ENCODE measurements around the gene ITPRID2. TPM values are rescaled to one million over a fixed set of nuclear protein-coding genes. Genes with fewer than 3 reads are reported as not detected.

The ITPRID2 gene
- 10 to 100 TPM; 53.4 to 63.8 TPM for total RNA-seq

GRCh38 chr2:181891258-181891965 is at the start of gene ITPRID2:
Gene ITPRID2 (plus strand): TSS chr2:181891730. CDS start chr2:181892067, 337 bp downstream.
- ChIA-PET CTCF (interaction anchor here (0.8 to 2.3 kb wide), 6 partner anchors 8 to 176 kb away, joined by 3 to 8 read pairs (median 4); no protein-coding TSS in a partner anchor), POLR2A (interaction anchor here (1.0 to 1.4 kb wide), 2 partner anchors 8 to 910 kb away, joined by 3 to 4 read pairs; no protein-coding TSS in a partner anchor)
- H3K27me3 Mint-ChIP-seq (ENCODE audit: low read depth): peaks cover 22% of the 10 kb centered on the region
- H3K4me1 Mint-ChIP-seq (ENCODE audit: low read depth): peaks cover 34% of the 10 kb centered on the region
- H3K4me3 Mint-ChIP-seq: peak within 1 kb of the TSS; percentile 89
- H3K36me3 Mint-ChIP-seq (ENCODE audit: low read depth): peaks cover 27% of the 10 kb centered on the region
- peak; percentile 92 for ATAC-seq
- DNase-seq: peak; percentile 78
- H3K9me3 Mint-ChIP-seq (ENCODE audit: insufficient read depth): no peaks in the 10 kb centered on the region
- H3K27ac Mint-ChIP-seq: peak within 1 kb of the TSS; percentile 93

- no peak for DNase-seq
- Mint-ChIP-seq H3K27me3 (ENCODE audit: low read depth) (peaks cover 21% of the 10 kb centered on the region), H3K36me3 (ENCODE audit: low read depth) (no peaks in the 10 kb centered on the region), H3K4me1 (ENCODE audit: low read depth) (no peaks in the 10 kb centered on the region), H3K4me3 (no peak overlapping the region), H3K27ac (no peak overlapping the region), H3K9me3 (ENCODE audit: insufficient read depth) (no peaks in the 10 kb centered on the region)
- ATAC-seq: no peak
- ChIA-PET CTCF (no interaction called here), POLR2A (no interaction called here)
Measured at GRCh38 chr2:181844551-181845290, 46.8 kb upstream of the ITPRID2 start.

GRCh38 chr2:181846399-181847197 is 44.9 kb upstream of the ITPRID2 start:
- Mint-ChIP-seq H3K27me3 (ENCODE audit: low read depth) (peaks cover 14% of the 10 kb centered on the region), H3K36me3 (ENCODE audit: low read depth) (no peaks in the 10 kb centered on the region), H3K27ac (no peak overlapping the region), H3K9me3 (ENCODE audit: insufficient read depth) (no peaks in the 10 kb centered on the region), H3K4me3 (no peak overlapping the region), H3K4me1 (ENCODE audit: low read depth) (no peaks in the 10 kb centered on the region)
- ATAC-seq (no peak), DNase-seq (no peak)
- ChIA-PET CTCF (interaction anchor here (1.1 kb wide), 1 partner anchor 44 kb away, joined by 3 read pairs; no protein-coding TSS in a partner anchor), POLR2A (no interaction called here)

DNA sequence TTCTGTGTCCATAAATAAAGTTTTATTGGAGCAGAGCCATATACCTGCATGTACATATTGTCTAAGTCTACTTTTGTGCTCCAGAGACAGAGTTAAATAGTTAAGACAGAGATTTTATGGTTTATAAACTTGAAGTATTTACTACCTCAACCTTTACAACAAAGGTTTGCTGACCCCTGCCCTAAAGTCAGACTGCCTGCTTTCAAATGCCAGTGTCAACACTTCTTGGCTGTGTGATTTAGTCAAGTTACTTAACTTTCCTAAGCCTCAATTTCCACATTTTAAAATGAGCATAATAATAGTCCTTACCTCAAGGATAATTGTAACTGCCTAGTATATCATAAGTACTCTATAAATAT is 44.4 kb upstream of the ITPRID2 start:
- H3K4me3 Mint-ChIP-seq: no peak overlapping the region
- ChIA-PET POLR2A (no interaction called here), CTCF (no interaction called here)
- ATAC-seq: no peak
- no peak for DNase-seq
- H3K27ac Mint-ChIP-seq: no peak overlapping the region
- H3K9me3 Mint-ChIP-seq (ENCODE audit: insufficient read depth): no peaks in the 10 kb centered on the region
- no peaks in the 10 kb centered on the region for H3K36me3 Mint-ChIP-seq (ENCODE audit: low read depth)
- H3K27me3 Mint-ChIP-seq (ENCODE audit: low read depth): peaks cover 11% of the 10 kb centered on the region
- H3K4me1 Mint-ChIP-seq (ENCODE audit: low read depth): no peaks in the 10 kb centered on the region

DNA sequence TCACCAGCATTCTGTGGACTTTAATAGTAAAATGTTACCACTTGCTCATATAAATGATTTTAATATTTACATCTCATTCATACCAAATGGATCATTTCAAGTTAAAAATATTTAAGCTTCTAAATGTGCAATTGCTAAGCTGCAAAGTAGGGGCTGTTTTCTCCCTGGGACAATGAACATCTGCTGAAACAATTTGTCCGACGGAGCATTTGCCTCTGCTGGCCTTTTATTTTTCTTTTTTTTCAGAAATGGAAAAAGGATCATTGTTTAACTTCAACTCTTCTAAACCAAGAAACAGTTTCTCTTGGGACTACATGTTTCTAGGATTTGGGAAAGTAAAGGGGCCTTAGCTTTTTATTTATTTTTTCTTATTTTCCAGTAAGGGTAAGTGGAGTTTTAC is 43.8 kb upstream of the ITPRID2 start:
- DNase-seq (no peak), ATAC-seq (no peak)
- H3K4me1 Mint-ChIP-seq (ENCODE audit: low read depth): no peaks in the 10 kb centered on the region
- no peaks in the 10 kb centered on the region for H3K36me3 Mint-ChIP-seq (ENCODE audit: low read depth)
- H3K27me3 Mint-ChIP-seq (ENCODE audit: low read depth): peaks cover 11% of the 10 kb centered on the region
- H3K9me3 Mint-ChIP-seq (ENCODE audit: insufficient read depth): no peaks in the 10 kb centered on the region
- ChIA-PET POLR2A (no interaction called here), CTCF (interaction anchor here (1.0 kb wide), 1 partner anchor 107 kb away, joined by 3 read pairs; no protein-coding TSS in a partner anchor)
- H3K27ac Mint-ChIP-seq: no peak overlapping the region
- no peak overlapping the region for H3K4me3 Mint-ChIP-seq

GRCh38 chr2:181848261-181848886 is 43.2 kb upstream of the ITPRID2 start:
- no peak for ATAC-seq
- H3K27ac Mint-ChIP-seq: no peak overlapping the region
- POLR2A ChIA-PET: no interaction called here
- H3K36me3 Mint-ChIP-seq (ENCODE audit: low read depth): no peaks in the 10 kb centered on the region
- H3K9me3 Mint-ChIP-seq (ENCODE audit: insufficient read depth): no peaks in the 10 kb centered on the region
- H3K4me1 Mint-ChIP-seq (ENCODE audit: low read depth): no peaks in the 10 kb centered on the region
- peaks cover 9% of the 10 kb centered on the region for H3K27me3 Mint-ChIP-seq (ENCODE audit: low read depth)
- CTCF ChIA-PET: interaction anchor here (1.0 kb wide), 1 partner anchor 107 kb away, joined by 3 read pairs; no protein-coding TSS in a partner anchor
- H3K4me3 Mint-ChIP-seq: no peak overlapping the region
- DNase-seq: no peak

- CTCF ChIA-PET: no interaction called here
- Mint-ChIP-seq H3K9me3 (ENCODE audit: insufficient read depth) (no peaks in the 10 kb centered on the region), H3K4me1 (ENCODE audit: low read depth) (no peaks in the 10 kb centered on the region), H3K36me3 (ENCODE audit: low read depth) (no peaks in the 10 kb centered on the region), H3K27ac (no peak overlapping the region), H3K4me3 (no peak overlapping the region), H3K27me3 (ENCODE audit: low read depth) (peaks cover 3% of the 10 kb centered on the region)
- DNase-seq: no peak
- no peak for ATAC-seq
- POLR2A ChIA-PET: no interaction called here
Measured at GRCh38 chr2:181849601-181850000, 41.9 kb upstream of the ITPRID2 start.

DNA sequence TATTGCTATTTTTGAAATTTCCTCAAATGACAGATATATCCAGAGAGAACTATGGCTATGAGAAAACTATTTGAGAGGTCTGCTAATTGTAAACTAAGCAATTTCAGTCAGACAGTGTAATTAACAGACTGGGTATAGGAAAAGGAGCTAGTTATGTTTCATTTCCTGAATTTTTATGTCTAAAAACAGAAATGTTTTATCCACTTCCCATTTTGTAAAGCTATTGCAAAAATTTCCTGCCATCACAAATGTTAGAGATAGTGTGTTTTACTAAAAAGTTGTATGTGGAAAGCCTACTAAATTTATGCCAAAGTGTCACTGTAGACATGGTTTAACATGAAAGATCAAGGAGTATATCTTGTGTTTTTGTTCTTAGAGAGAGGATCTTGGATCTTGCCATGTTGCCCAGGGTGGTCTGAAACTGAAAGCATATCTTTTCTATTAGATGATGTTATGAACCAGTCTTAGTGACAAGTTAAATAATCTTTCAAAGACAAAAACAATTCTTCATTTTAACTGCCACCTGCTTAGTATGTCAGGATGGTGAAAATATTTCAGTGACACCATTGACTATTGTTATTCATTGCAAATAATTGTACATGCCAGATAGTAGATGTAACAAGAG is 40.5 kb upstream of the ITPRID2 start:
- ATAC-seq (no peak), DNase-seq (no peak)
- Mint-ChIP-seq H3K4me1 (ENCODE audit: low read depth) (no peaks in the 10 kb centered on the region), H3K27me3 (ENCODE audit: low read depth) (peaks cover 3% of the 10 kb centered on the region), H3K27ac (no peak overlapping the region), H3K4me3 (no peak overlapping the region), H3K9me3 (ENCODE audit: insufficient read depth) (no peaks in the 10 kb centered on the region), H3K36me3 (ENCODE audit: low read depth) (no peaks in the 10 kb centered on the region)
- POLR2A ChIA-PET: no interaction called here
- CTCF ChIA-PET: interaction anchor here (0.5 kb wide), 1 partner anchor 9 kb away, joined by 3 read pairs; no protein-coding TSS in a partner anchor

DNA sequence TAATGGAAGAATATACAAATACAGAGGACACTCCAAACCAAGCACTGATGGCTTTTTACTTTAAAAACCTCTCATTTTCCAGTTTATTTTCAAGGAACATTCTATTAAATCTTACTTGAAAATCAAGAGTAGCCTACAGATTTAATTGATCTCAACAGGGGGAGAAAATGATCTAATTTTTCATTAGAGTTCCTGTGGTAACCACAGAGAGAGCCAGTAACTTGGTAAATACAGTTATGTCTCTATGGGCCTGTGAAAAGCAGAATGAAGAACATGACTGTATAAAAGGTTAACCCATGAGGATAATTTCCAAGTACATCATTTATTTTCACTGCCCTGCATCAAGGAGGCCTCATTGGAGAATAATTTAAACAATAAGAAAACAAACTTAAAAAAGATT is 39.8 kb upstream of the ITPRID2 start:
- POLR2A ChIA-PET: no interaction called here
- H3K36me3 Mint-ChIP-seq (ENCODE audit: low read depth): no peaks in the 10 kb centered on the region
- no peaks in the 10 kb centered on the region for H3K9me3 Mint-ChIP-seq (ENCODE audit: insufficient read depth)
- CTCF ChIA-PET: no interaction called here
- DNase-seq (no peak), ATAC-seq (no peak)
- H3K4me3 Mint-ChIP-seq: no peak overlapping the region
- peaks cover 5% of the 10 kb centered on the region for H3K27me3 Mint-ChIP-seq (ENCODE audit: low read depth)
- no peak overlapping the region for H3K27ac Mint-ChIP-seq
- H3K4me1 Mint-ChIP-seq (ENCODE audit: low read depth): no peaks in the 10 kb centered on the region

GRCh38 chr2:181853696-181854095 is 37.8 kb upstream of the ITPRID2 start:
- POLR2A ChIA-PET: no interaction called here
- no peak overlapping the region for H3K27ac Mint-ChIP-seq
- H3K4me1 Mint-ChIP-seq (ENCODE audit: low read depth): no peaks in the 10 kb centered on the region
- CTCF ChIA-PET: no interaction called here
- DNase-seq (no peak), ATAC-seq (no peak)
- no peaks in the 10 kb centered on the region for H3K36me3 Mint-ChIP-seq (ENCODE audit: low read depth)
- H3K27me3 Mint-ChIP-seq (ENCODE audit: low read depth): peaks cover 5% of the 10 kb centered on the region
- no peak overlapping the region for H3K4me3 Mint-ChIP-seq
- H3K9me3 Mint-ChIP-seq (ENCODE audit: insufficient read depth): no peaks in the 10 kb centered on the region

- H3K4me1 Mint-ChIP-seq (ENCODE audit: low read depth): no peaks in the 10 kb centered on the region
- ATAC-seq (no peak), DNase-seq (no peak)
- H3K36me3 Mint-ChIP-seq (ENCODE audit: low read depth): no peaks in the 10 kb centered on the region
- H3K4me3 Mint-ChIP-seq: no peak overlapping the region
- H3K9me3 Mint-ChIP-seq (ENCODE audit: insufficient read depth): no peaks in the 10 kb centered on the region
- ChIA-PET POLR2A (no interaction called here), CTCF (no interaction called here)
- no peak overlapping the region for H3K27ac Mint-ChIP-seq
- H3K27me3 Mint-ChIP-seq (ENCODE audit: low read depth): peaks cover 5% of the 10 kb centered on the region
Measured at GRCh38 chr2:181857483-181857882, 34.0 kb upstream of the ITPRID2 start.
